ENCODE results near the gene DLG2.

DLG2 gene

DNA sequence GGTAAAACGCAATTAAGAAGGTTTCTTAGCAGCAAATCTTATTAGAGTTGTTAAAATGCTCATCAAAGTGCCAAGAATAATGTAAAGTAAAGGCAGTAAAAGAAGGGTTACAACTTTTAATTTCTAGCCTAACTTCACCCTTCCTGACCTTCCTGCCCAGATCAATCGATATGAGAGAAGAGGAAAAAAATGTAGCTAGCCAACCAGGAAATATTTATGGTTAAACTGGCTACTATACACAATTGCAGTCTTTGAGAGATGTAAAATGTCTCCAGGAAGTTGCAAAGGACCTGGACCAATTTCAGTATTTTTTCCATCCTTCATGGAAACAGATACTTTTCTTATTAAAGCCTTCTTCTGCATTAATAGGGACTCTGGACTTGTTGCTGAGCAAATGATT is 2199.2 kb downstream of the DLG2 start:
- TF ChIP-seq FOXM1 (IDR thresholded peaks at IDR 0.05; ENCODE audit: borderline replicate concordance, low read depth) (no peak), NFIC (IDR thresholded peaks at IDR 0.05) (no peak), CREB1 (IDR thresholded peaks at IDR 0.05; ENCODE audit: low read depth) (no peak), REST (IDR thresholded peaks at IDR 0.05; ENCODE audit: low read depth) (no peak), MAX (IDR thresholded peaks at IDR 0.05) (no peak), TEAD4 (IDR thresholded peaks at IDR 0.05) (no peak), TCF12 (IDR thresholded peaks at IDR 0.05; ENCODE audit: low read depth) (no peak), EGR1 (IDR thresholded peaks at IDR 0.05) (no peak), CEBPB (IDR thresholded peaks at IDR 0.05) (no peak), RAD21 (IDR thresholded peaks at IDR 0.05; ENCODE audit: low read depth) (no peak), ZBTB7A (IDR thresholded peaks at IDR 0.05; ENCODE audit: low read depth) (no peak), YY1 (IDR thresholded peaks at IDR 0.05; ENCODE audit: low read depth) (no peak), EP300 (IDR thresholded peaks at IDR 0.05; ENCODE audit: borderline replicate concordance) (no peak), TAF1 (IDR thresholded peaks at IDR 0.05; ENCODE audit: low read depth) (no peak)
- TF ChIP-seq, protein P1, sequence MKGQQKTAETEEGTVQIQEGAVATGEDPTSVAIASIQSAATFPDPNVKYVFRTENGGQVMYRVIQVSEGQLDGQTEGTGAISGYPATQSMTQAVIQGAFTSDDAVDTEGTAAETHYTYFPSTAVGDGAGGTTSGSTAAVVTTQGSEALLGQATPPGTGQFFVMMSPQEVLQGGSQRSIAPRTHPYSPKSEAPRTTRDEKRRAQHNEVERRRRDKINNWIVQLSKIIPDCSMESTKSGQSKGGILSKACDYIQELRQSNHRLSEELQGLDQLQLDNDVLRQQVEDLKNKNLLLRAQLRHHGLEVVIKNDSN (IDR thresholded peaks at IDR 0.05): no peak

DNA sequence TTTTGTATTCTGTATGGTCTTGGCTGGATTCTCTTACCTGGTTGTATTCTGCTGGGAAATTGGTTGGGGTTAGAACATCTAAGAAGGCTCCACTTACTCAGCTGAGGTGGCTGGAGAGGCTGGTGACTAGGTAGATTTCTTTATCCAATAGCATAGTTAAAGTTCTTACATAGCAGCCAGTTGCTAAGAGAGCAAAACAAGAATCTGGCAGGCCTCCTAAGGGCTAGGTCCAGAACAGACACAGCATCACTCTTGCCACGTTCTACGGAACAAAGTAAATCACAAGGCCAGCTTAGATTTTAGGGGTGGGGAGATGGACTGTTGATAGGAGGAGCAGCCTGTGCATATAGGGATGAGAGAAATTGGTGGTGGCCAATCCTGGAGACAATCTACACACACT is 2199.6 kb downstream of the DLG2 start:
- TF ChIP-seq FOXM1 (IDR thresholded peaks at IDR 0.05; ENCODE audit: borderline replicate concordance, low read depth) (no peak), CEBPB (IDR thresholded peaks at IDR 0.05) (no peak), EP300 (IDR thresholded peaks at IDR 0.05; ENCODE audit: borderline replicate concordance) (no peak), ZBTB7A (IDR thresholded peaks at IDR 0.05; ENCODE audit: low read depth) (no peak), CREB1 (IDR thresholded peaks at IDR 0.05; ENCODE audit: low read depth) (no peak), TCF12 (IDR thresholded peaks at IDR 0.05; ENCODE audit: low read depth) (no peak), EGR1 (IDR thresholded peaks at IDR 0.05) (no peak), REST (IDR thresholded peaks at IDR 0.05; ENCODE audit: low read depth) (no peak), TAF1 (IDR thresholded peaks at IDR 0.05; ENCODE audit: low read depth) (no peak), RAD21 (IDR thresholded peaks at IDR 0.05; ENCODE audit: low read depth) (no peak), TEAD4 (IDR thresholded peaks at IDR 0.05) (no peak), NFIC (IDR thresholded peaks at IDR 0.05) (no peak), YY1 (IDR thresholded peaks at IDR 0.05; ENCODE audit: low read depth) (no peak)
- TF ChIP-seq, protein P1 (IDR thresholded peaks at IDR 0.05): no peak

DNA sequence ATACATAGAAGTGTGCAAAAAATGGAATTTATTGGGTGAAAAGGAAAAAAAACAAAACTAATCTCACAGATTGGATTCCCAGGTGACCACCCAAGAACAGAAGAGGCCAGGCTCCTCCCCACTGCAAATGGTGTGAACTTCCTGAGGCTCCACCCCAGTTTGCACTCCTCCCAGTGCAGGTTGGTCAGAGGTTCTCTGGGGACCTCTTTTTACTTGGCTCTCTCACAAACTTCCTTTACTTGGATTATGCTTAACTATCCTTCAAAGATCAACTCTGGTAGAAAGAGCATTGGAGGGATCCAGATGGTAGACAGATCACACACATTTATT is 2202.0 kb downstream of the DLG2 start:
- no peak for TF ChIP-seq NFIC (IDR thresholded peaks at IDR 0.05)
- TF ChIP-seq REST (IDR thresholded peaks at IDR 0.05; ENCODE audit: low read depth): no peak
- no peak for TF ChIP-seq MAX (IDR thresholded peaks at IDR 0.05)
- TF ChIP-seq, protein P1 (IDR thresholded peaks at IDR 0.05): no peak
- TF ChIP-seq ZBTB7A (IDR thresholded peaks at IDR 0.05; ENCODE audit: low read depth): no peak
- TF ChIP-seq YY1 (IDR thresholded peaks at IDR 0.05; ENCODE audit: low read depth): no peak
- TF ChIP-seq TEAD4 (IDR thresholded peaks at IDR 0.05): no peak
- no peak for TF ChIP-seq EGR1 (IDR thresholded peaks at IDR 0.05)
- TF ChIP-seq RAD21 (IDR thresholded peaks at IDR 0.05; ENCODE audit: low read depth): no peak
- TF ChIP-seq EP300 (IDR thresholded peaks at IDR 0.05; ENCODE audit: borderline replicate concordance): no peak
- TF ChIP-seq TAF1 (IDR thresholded peaks at IDR 0.05; ENCODE audit: low read depth): no peak
- TF ChIP-seq CREB1 (IDR thresholded peaks at IDR 0.05; ENCODE audit: low read depth): no peak
